Limb (tissue), 2 donors: ENCODE measurements around the gene ABCG2.
"Not testable (repeated sequence)": the region's sequence is repeated elsewhere in the genome, so short reads cannot be mapped to it uniquely, and the experiment has no call there.

Experiments used
- DNase-seq, 2 donors: peaks; one replicate each; pipeline ENCODE4 v3.0.0-alpha.2; 2016; ENCODE audit errors: extremely low spot score in 2 of 2

ABCG2 gene

DNA sequence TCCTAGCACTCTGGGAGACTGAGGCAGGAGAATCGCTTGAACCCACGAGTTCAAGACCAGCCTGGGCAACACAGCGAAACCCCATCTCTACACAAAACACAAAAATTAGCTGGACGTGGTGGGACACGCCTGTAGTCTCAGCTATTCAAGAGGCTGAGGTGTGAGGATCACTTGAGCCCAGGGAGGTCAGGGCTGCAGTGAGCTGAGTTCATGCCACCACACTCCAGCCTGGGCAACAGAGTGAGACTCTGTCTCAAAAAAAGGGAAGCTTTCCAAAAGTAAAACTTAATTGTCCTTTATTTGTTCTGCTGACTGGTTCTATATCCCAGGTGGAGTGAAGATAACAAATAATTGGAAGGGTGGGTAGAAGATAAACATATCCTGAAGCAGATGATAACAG lies 45.6 kb downstream of the ABCG2 start:
- no peak for DNase-seq

DNA sequence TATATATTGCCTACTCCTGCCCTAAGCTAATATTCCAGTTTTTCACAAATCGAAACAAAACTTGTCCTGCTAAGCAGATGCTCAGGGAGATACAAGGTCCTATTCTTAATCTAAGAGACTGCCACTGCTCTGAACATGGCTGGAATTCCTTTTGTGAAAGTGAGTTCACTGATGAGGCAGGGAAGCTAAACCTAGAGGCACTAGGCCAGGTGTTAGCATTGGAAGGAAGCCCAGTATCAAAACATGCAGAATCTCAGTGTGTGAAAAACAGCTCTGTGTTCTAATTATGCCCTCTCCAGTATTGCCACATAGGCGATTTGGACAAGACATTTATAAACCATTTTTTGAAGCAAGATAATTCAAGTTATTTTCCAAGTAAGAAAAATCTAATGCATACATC lies 47.6 kb downstream of the ABCG2 start:
- DNase-seq: no peak

DNA sequence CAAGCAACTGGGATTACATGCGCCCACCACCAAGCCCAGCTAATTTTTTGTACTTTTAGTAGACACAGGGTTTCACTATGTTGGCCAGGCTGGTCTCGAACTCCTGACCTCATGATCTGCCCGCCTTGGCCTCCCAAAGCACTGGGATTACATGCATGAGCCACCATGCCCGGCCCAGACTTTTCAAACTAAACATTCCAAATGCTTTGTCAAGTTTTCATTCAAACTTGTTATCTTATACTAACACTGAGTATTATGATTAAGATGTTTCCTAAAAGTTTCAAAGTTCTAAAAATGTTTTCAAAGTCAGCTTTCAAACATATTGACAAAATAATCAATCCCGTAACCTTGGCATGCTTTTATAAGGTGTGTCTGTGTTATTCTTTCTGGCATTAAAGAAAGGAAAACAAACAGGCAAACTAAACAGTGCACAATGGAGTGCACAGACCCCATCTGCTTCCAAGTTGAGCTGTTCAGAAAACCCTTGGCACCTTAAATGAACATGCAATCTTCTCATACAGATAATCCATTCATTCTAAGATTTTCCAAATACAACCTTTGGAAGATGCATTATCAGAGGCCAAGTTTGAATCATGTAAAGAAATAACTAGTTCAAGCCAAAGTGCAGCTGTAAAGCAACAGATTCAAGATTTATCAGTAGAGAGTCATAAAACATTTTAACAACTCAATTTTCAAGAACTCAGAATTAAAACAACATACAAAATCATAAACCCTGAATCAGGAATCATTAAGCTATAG lies 49.1 kb downstream of the ABCG2 start:
- no peak for DNase-seq

DNA sequence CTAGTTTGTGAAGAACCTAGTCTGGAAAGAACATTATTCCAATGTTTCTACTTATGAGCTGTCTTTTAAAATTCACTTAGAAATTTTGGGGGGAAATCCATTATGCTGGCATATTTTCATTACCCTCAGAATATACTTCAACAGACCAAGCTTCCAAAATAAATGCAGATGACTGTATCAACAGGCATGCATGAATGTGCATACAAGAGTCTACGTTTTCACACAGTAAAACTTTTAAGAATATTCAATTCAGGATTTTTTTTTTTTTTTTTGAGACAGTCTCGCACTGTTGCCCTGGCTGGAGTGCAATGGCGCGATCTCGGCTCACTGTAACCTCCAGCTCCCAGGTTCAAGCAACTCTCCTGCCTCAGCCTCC lies 49.7 kb downstream of the ABCG2 start:
- no peak for DNase-seq

DNA sequence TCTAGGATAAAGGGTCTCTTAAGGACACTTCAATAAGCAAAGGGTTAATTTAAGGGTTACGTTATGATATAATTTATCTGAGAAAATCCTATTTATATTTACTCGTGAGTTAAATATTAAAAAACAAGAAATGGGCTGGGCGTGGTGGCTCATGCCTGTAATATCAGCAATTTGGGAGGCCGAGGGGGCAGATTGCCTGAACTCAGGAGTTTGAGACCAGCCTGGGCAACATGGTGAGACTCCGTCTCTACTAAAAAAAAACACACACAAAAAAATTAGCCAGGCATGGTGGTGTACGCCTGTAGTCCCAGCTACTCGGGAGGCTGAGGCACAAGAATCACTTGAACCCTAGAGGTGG lies 50.4 kb downstream of the ABCG2 start:
- DNase-seq: not testable (repeated sequence)

DNA sequence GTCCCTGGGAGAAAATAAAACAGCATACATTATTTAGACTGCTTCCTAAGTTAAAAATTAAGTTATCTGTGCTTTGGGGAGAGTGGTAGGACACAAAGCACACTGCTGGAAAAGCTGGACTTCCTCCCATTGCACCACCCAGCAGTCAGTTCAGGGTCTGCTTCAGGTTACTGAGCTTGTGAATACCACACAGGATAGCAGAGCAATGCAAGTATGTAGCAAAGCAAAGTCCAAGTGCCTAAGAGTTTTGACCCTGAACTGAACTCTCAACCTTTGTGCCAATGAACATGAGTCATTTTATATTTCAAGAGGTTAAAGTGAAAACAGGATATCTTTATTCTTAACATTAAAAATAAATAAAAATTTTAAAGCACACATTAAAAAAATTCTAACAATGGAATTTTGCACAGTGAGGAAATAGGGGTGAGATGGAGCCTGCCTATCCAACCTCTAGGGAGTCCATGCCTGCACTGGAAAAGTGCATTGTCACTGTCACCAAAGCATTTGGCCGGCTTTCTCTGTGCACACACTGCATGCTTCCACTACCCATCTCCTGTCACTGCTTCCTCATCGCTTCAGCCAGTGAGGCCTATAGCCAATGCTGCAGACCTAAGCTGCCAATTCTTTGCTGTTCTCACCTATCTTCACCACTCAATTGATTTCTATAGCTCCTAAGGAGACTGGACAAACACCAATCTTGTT lies 50.9 kb downstream of the ABCG2 start:
- no peak for DNase-seq

DNA sequence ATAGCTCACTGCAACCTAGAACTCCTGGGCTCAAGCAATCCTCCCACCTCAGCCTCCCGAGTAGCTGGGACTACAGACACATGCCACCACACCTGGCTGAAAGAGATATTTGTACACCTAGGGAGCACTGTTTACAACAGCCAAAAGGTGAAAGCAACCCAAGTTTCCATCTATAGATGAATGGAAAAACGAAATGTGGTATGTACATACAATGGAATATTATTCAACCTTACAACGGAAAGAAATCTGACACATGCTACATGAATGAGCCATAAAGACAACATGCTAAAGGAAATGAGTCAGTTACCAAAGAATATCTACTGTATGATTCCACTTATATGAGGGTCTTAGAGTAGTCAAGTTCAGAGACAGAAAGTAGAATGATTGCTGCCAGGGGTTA lies 52.2 kb downstream of the ABCG2 start:
- DNase-seq: no peak

DNA sequence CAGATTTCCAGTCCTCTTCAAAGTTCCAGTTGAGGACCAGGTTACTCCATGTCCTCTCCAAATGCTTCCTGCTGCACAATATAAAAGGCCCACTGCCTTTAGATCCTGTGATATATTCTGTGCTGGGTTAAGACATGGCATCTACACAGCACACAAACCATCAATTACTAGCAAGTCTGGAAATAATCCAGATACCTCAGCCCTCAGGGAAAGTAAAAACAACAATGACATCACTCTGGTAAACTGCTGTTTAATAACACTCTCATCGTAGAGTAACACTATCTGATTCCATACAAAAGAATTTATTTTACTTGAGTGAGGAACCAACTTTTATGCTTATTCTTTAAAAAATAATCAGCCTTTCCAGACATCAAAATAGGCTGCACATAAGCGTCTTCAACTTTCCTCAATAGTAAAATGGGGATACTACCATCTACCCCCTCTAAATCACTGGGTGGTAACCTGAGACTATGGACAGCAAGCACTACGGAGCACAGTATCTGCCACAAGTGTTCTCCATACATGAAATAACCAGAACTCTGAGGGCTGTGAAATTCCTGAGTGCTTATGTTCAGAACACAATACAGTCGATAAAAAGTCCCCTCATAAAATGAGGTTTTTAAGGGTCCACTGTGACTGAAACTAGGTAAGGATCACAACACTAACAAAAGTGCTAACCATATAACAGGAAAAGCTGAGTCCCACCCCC lies 53.4 kb downstream of the ABCG2 start:
- DNase-seq: no peak

DNA sequence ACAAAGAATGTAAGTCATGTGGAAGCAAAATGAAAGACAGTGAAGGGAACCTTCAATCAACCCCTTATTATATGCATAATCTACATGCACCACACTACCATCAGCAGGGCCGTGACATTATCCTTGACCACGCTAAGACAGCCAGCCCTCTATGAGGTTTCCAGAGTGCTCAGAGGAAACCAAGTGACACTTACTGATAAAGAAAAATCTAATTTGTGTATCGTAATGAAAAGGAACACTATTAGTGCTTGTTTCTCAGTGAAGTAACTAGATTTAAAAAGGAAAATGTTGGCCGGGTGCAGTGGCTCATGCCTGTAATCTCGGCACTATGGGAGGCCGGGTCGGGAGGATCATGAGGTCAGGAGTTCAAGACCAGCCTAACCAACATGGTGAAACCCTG lies 56.4 kb downstream of the ABCG2 start:
- DNase-seq: no peak

DNA sequence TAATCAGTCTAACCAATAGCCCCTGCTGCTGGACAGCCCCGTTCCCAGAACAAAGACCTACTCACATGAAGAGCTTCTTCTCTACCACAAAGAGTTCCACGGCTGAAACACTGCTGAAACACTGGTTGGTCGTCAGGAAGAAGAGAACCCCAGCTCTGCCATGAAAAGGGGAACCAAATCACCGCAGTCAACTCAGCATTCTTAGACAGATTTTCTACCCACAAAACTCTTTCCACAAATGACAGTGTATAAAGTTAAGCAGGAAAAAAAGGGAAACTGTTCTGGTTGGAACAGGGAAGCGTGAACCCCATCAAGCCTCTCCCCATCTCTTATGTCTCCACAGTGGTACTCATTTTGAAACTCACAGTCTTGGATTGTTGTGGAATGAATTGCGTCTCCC lies 57.3 kb downstream of the ABCG2 start:
- no peak for DNase-seq

DNA sequence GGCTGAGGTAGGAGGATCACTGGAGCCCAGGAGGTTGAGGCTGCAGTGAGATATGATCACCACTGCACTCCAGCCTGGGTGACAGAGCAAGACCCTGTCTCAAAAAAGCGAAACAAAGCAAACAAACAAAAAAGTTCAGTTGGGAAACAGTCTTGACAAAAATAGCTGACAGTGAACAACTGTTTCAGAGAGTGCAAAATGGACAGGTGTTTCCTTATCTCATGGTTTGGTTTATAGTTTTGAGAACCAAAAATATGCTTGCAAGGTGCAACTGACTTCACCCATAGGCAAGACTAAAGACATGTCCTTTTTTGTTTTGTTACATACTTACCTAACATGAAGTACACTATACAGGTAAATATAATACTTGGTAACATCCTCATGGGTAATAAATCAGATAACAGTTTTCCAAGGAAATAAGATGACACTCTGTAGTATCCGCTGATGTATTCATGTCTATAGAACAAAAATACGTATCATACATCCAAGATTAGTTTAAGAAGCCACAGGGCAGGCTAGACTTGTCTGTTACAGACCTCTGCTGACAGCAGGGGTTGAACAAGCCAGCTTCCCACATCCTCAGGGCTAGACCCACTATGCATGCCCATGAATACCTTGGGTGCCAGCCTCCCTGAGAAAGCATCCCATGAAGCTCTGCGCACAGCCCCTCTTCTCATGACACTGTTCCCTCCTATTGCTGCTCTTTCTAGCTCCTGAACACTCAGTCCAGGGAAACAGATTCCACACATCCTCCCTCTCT lies 59.3 kb downstream of the ABCG2 start:
- DNase-seq: no peak

DNA sequence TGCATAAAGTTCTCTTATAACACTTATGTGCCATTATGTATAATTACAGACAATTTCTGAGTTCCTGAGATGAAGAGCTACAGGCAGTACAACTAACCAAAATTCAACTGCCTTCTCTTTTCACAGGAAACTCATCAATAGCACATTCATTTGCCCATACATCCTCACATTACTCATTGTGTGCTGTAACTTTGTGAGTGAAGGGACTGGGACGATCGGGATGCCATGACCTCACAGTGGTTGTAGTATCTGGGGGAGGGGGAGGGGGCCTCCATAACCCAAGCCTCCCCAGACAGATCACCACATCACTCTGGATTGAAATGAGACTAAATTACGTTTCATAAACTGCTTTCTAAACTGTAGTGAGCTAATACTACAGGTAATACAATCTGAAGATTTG lies 60.7 kb downstream of the ABCG2 start:
- DNase-seq: no peak

DNA sequence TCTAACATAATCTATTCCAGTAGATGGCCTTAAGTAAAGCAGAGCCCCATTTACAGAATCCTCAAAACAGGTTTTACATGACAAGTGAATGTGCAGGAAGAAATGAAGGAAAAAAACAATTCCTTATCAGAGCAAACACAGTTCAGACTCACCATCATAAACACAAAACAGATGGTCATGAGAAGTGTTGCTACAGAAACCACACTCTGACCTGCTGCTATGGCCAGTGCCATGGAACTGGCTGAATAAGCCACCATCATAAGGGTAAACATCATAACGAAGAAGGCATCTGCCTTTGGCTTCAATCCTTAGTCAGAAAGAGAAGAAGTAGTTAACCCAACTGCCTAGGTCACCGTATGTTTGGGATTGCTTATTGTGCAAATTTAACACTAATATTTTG lies 61.1 kb downstream of the ABCG2 start:
- no peak for DNase-seq

DNA sequence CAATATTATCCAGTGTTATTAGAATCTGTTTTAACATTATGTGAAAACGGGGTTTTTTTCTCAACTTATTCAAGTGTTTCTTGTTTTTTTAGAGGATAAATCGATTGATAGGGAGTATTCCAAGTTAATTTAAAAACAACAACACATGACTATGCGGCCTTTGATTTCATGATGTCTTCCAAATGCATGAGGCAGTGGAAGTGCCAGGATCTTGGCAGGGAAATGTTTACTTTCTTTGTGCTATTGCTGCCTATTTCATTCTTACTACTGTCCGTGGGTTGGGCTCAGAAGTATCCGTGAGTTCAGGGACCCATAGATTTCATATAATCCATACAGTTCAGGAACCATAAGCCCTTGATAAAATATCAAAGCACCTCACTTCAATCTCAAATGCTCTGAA lies 64.6 kb downstream of the ABCG2 start:
- DNase-seq: no peak

DNA sequence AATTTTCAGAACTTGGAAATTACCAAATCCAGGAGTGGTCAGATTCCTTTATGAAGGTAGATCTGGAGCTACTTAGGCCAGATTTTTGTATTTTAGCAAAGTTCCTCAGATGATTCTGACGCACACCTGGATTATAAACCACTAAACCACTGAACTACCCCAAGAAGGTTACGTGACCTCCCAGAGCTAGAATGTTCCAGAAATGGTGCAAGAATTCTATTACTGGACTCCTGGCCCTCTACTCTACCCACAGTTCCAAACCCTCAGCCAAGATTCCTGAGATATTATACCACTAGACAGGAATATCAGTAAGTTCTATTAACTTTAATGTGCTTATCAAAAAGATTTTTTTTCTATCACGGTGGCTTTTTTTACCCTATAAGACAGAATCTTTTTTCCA lies 67.1 kb downstream of the ABCG2 start:
- DNase-seq: no peak

DNA sequence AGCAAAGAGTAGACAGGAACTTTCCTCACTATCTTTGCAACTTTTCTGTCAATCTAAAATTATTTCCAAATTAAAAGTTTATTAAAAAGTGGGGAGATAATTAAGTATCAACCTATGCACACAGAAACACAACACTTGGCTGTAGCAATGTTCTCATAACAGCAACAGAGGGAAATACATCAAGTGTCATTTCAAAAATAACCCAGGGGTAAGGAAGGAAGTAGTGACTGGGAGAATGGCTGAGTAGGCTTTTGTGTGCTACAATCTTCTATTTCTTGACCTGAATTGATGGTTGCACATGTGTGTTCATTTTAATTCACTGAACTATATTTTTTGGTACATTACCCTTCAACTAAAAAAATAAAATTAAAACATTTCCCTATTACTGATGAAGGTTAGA lies 67.5 kb downstream of the ABCG2 start:
- DNase-seq: no peak

DNA sequence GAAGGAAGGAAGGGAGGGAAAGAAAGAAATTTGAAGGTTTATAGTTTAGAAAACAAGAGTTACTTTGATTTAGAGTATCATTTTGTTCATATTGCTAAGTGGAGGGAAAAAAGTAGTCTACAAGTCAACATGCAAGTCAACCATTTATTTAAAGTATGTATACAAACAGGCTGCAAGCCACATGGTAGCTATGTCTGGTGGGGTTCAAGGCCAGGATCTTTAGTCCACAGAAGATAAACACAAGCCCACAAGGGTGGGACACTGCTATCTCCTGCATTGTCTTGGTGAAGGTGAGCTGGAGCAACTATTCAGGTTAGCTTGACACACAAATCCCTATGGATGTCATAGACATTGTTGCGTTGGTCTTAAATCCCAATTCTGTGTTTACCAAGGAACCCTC lies 71.4 kb downstream of the ABCG2 start:
- DNase-seq: no peak

DNA sequence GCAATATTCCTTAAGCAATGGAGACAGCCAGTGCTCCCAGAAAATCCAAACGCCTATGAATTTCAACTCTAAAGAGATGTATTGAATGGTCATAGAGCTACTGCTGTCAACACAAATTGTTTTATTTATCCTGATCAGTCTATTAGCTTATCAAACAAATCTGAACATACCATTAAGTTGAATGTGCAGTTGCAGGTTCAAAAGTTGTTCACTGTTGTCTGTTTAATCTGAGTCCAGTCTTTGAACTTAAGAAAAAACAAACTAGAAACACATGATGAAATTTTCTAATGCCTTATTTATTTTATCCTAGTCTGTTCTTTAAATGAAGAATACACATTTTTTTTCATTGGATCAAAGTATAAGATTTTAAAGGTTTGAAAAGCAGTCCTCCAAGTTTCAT lies 77.8 kb downstream of the ABCG2 start:
- DNase-seq: no peak

DNA sequence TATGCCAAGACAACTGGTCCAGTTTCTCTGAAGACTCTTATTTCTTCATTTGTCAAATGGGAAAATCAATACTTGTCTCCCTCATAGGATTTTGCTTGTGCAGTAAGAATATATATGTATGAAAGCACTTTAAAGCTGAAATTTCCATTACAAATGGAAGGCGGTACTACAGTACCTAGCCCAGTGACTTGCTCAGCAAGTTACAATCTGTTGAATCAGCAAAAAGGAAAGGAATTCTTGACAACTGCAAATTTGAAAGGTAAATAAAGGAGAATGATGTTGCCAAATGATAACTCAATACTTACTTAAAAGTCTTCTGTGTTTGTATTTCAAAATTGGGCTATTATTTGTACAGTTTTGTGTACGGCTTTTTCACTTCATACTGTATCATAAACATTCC lies 79.9 kb downstream of the ABCG2 start:
- no peak for DNase-seq

DNA sequence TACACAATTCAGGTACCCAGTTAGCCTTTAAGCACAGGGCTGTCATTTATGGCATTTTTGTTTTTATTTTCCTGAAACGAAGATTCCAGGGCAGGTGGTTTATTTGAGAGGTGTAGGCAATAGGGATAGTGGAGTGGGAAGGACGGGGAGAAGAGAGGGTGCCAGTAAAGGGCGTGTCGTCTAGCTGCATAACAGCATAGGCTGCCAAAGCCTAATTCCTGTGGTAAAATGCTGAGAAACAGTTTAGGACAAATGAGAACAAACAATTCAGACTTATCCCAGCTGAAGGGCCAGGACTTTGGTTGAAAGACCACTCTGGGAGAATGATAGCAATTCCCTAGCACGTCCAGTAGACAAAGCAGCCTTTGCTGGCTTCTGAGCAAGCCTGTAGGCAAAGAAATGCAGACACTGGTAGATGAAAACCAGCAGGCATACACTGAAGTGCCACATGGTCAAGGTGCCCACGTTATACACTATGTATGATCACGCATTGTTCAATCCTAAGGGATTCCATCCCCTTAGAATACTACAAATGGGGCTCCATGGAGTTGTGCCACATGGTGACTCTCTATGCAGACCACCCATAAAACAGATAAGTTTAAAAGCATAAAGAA lies 80.4 kb downstream of the ABCG2 start:
- no peak for DNase-seq

DNA sequence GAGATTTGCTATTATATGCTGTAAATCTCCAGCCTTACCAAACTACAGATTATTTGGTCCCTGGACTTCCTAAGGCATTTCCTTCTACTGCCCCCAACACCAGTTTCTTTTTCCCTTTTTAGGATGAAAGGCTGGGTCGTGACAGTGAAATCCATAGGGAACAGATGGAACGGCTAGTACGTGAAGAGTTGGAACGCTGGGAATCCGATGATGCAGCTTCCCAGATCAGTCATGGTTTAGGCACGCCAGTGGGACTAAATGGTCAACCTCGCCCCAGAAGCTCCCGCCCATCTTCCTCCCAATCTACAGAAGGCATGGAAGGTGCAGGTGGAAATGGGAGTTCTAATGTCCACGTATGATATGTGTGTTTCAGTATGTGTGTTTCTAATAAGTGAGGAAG lies 83.1 kb downstream of the ABCG2 start:
- DNase-seq: no peak

DNA sequence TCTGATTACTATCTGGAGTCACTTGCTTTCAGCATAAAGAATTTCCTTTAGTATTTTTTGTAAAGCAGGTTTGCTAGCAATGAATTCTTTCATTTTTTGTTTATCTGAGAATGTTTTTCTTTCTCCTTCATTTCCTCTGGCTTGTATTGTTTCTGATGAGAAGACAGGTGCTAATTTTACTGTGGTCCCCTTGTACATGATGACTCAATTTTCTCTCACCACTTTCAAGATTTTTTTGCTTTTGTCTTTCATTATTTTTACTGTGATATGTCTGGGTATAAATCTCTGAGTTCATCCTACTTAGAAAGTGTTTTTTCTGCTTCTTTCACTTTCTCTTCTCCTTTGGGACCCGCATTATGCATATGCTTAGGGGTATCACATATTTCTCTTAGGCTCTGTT lies 88.4 kb downstream of the ABCG2 start:
- no peak for DNase-seq
